Stimulated activated CD8-positive, alpha-beta memory T cell treated with anti-CD3 and anti-CD28 coated beads, Interleukin-4, amount 100 ng/mL, for 1 hour (primary cell): ENCODE measurements around the gene RGS10.

Experiments
- DNase-seq, 2 donors: peaks; one replicate each; pipeline ENCODE4 v3.0.0-alpha.2; 2020; ENCODE audit warnings: low read depth in 2 of 2, low spot score in 1 of 2

Gene RGS10

DNA sequence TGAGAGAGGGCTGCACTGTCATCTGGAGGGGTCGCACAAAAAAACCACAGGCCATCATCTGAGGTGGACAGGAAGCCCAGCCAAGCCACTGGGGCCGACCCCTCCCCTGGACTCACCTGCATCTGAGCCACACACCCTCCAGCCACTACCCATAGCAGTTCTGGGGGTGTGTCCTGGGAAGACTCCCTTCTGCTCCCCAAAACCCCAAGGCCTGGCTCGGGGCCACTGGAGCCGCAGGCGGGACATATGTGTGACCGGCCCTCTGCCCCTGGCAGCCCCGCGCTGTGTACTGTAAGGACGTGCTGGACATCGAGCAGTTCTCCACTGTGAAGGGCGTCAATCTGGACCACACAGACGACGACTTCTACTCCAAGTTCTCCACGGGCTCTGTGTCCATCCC is 90.1 kb downstream of the RGS10 start:
- DNase-seq = no peak

DNA sequence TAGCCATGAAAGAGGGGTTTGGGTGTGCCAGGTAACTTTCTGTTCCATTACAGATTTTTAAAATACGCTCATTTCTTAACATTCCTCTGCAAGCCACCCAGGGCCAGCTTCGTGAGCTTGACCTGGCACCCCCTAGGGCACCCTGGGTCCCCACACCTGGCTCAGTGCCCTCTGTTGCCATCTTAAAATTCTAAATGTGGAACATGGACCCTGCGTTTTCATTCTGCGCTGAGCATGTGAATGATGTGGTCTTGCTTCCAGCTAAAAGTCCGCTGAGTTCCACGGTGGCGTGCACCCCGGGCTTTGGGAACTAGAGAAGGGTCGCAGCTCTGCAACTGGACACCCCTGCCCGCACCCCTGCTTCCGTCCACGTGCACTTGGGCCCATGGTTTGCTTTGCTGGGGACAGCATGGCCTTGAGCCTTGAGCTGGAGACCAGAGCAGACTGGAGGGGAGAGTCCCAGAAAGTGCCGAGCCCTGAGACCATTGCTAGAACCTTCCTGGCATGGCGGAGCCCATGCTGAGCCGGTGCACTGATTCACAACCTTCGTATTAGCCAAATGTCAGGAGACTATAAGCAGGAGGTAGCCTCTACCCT is 91.1 kb downstream of the RGS10 start:
- no peak for DNase-seq

DNA sequence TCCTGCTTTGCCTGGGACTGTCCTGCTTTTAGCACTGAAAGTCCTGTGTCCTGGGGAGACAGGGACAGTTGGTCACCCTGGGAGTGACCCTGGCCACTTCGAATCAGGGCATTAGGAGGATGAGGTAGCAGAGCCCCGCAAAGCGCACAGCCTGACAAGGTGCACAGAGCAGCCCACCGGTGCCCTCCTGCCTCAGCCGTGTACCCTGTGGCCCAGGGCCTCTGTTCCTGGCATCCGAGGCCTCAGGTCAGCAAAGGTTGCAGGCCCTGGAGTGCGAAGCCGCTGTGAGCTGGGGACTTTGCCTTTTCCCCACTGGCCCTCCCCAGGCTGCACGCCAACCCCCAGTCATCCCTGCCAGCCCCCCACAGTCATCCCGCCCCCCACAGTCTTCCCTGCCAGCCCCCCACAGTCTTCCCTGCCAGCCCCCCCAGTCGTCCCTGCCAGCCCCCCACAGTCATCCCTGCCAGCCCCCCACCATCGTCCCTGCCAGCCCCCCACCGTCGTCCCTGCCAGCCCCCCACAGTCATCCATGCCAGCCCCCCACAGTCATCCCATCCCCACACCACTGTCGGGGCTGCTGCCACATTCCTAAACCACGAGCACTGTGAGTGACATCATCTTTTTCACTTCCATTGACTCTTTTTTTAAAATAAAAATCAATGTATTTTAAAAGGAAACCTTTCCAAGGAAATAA is 91.8 kb downstream of the RGS10 start:
- DNase-seq = no peak
